ENCODE data around the gene PFKFB3.
"Not testable (repeated sequence)": the region's sequence is repeated elsewhere in the genome, so short reads cannot be mapped to it uniquely, and the experiment has no call there.

PFKFB3 gene

GRCh38 chr10:6203331-6204062 is 765 bp downstream of the PFKFB3 start:
- DNase-seq = peak; percentile 43

DNA sequence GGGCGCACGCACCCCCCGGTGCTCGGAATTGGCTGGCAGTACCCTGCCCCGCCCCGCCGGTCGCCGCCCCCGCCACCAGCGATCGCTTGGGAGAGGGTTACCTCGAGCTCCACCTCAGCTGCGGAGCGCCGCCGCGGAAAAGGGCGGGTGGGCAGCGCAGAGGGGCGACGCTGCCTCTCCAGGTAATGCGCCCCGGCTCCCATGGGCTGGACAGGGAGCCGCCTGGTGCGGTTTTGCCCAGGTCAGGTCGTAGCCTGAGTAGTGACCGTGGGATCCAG is 1.3 kb downstream of the PFKFB3 start:
- DNase-seq = peak; percentile 25

- DNase-seq = no peak
These were observed 1.8 kb downstream of the PFKFB3 start for GRCh38 chr10:6204341-6205191.

GRCh38 chr10:6206486-6206885 is 3.8 kb downstream of the PFKFB3 start:
- not testable (repeated sequence) for DNase-seq

GRCh38 chr10:6207658-6208057 is 4.9 kb downstream of the PFKFB3 start:
- no peak for DNase-seq

- no peak for DNase-seq
These were observed 6.1 kb downstream of the PFKFB3 start for GRCh38 chr10:6208799-6209235.

DNA sequence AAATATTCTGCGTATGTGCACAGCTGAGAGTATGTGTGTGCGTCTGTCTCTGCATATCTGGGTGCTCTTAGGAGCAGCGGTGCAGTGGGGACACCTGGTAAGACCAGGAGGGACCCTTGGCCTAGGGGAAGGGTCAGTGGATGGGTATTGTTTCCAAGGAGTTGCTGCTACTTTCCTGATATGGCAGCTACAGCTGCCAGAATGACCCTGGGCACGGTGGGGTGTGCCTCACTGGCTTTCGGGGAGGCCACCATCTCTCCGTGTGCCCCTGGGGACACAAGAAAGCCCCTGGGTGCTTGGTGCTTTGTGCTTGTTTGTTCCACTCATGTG is 8.6 kb downstream of the PFKFB3 start:
- DNase-seq = no peak

DNA sequence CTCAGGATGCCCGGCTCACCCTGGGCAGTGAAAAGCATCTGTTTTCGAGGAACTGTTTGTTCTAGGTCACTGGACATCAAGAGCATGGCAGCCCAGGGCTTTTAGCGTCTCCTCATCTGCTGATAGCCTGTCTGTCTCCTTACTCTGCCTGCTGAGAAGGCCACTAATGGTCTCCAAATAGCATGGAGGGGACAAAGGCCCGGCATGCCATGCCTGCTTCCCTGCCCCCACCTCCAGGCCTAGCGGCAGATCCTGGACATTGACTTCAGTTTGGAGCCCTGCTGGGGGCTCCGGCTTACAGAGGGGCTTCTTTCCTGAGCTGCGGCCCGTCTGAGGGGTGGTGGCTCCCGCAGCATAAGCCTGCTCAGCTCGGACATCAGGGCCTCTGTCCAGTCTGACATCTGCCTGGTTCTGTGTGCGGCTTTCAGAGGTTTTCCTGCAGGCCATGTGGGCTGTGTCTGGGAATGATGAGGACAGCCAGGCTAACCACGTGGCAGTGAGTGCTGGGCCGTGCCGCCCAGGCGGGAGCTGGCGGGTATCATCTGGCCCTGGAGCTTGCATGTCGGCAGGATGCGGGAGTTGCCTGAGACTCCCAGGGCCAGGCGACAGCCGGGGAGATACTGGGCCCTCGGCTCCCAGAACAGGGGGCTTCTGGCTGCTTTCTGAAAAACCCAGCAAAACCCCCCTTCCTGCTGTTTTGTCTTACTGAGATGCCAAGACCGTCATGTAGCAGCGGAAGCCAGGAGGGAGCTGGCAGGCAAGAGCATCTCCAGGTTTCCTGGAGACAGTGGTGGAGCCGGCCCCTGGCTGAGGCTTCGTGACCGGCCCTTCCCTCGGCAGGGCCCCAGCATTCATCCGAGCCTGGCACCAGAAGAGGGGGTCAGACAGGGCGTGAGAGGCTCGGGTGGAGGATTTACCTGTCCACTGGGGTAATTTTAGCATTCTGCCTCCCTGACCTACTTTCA is 9.2 kb downstream of the PFKFB3 start:
- DNase-seq = no peak

DNA sequence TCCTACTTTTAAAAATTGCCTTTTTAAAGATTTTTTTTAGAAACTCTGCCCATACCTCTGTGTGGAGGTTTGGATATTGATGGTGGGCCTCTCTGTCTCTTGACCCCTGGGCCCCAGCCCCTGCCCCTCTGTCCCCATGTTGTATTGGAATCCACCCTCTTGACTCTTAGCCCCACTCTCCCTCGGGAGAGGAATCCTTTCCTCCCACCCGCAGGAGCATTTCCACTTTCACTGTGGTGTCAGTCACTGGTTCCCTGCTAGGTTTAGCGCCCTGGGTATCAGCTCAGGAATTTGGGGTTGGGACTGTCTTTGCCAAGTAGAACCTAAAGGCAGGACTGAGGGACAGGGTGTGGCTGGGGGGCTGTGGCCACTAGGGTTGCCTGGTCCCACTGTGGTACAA is 10.1 kb downstream of the PFKFB3 start:
- DNase-seq = no peak

DNA sequence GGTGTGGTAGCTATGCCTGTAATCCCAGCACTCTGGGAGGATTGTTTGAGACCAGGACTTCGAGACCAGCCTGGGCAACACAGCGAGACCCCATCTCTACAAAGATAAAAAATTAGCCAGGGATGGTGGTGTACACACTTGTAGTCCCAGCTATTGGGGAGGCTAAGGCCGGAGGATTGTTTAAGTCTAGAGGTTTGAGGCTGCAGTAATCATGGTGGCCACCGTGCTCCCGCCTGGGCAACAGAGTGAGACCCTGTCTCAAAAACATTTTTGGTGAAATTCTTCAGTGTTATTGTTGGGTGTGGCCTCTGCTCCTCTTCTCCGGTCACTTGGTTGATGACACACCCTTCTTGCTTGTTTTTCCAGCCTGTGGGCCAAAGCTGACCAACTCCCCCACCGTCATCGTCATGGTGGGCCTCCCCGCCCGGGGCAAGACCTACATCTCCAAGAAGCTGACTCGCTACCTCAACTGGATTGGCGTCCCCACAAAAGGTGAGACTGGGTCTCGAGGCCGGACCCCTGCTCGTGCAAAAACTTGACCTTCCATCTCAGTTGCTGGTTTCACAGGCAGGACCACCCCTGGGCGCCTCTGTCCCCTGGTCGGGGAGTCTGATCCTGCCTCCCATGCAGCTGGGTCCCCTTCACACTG is 10.6 kb downstream of the PFKFB3 start:
- DNase-seq = no peak

DNA sequence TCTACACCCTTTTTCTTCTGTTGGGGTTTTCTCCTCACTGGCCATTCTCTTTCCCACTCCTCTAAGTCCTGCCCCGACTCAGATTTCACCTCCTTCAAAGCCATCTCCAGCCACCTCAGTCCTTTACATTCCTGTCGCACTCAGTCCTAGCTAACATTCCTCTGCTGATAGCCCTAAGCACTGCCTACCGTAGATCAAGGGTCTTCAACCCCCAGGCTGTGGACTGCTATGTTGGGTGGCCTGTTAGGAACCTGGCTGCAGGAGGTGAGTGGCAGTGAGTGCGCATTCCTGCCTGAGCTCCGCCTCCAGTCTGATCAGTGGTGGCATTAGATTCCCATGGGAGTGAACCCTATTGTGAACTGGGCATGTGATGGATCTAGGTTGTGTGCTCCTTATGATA is 11.2 kb downstream of the PFKFB3 start:
- no peak for DNase-seq

GRCh38 chr10:6214612-6215011 is 11.9 kb downstream of the PFKFB3 start:
- DNase-seq = no peak

DNA sequence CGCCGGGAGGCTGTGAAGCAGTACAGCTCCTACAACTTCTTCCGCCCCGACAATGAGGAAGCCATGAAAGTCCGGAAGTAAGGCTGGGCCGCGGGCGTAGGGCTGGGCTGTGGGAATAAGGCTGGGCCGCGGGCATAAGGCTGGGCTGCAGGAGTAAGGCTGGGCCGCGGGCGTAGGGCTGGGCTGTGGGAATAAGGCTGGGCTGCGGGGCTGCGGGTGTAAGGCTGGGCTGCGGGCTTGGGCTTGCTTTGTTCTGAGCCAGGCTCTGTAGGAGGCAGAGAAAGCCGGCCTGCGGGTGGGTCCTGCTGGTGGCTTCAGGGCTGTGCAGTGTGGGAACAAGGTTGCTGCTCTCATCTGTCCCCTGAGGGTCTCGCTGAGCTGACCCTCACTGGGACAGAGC is 12.5 kb downstream of the PFKFB3 start:
- DNase-seq = no peak

DNA sequence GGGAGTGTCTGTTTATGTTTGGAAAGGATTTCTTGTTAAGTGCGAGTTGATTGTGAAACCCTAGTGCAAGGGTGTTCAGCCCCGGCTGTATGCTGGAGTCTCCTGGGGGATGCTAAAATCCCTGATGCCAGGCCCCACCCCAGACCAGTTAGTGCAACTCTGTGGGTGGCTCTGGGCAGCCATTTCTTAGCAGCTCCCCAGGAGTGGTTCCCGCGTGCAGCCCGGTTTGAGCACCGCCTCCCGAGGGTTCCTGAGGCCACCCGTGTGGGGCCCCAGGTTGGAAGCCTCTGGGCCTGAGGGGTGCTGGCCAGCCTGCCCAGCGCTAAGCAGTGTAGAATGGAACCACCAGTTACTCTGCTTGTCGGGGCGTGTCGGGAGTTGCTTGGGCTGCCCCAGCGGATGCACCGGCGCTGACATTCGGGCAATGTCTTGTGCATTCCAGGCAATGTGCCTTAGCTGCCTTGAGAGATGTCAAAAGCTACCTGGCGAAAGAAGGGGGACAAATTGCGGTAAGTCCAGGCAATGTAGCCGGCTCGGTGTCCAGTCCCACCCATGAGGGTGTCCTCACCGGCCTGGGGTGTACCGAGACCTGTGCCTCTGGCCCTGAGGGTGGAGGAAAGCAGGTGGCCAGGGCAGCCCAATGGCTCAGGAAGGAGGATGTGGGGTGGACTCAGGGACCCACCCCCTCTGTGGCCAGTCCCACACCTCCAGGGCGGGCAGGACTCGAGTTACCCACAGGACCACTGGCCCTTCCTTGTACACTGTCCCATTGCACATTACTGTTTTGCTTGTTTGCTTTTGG is 13.2 kb downstream of the PFKFB3 start:
- DNase-seq = no peak

- DNase-seq = no peak
These were observed 14.2 kb downstream of the PFKFB3 start for GRCh38 chr10:6216916-6217315.

GRCh38 chr10:6217611-6218010 is 14.9 kb downstream of the PFKFB3 start:
- DNase-seq = no peak

DNA sequence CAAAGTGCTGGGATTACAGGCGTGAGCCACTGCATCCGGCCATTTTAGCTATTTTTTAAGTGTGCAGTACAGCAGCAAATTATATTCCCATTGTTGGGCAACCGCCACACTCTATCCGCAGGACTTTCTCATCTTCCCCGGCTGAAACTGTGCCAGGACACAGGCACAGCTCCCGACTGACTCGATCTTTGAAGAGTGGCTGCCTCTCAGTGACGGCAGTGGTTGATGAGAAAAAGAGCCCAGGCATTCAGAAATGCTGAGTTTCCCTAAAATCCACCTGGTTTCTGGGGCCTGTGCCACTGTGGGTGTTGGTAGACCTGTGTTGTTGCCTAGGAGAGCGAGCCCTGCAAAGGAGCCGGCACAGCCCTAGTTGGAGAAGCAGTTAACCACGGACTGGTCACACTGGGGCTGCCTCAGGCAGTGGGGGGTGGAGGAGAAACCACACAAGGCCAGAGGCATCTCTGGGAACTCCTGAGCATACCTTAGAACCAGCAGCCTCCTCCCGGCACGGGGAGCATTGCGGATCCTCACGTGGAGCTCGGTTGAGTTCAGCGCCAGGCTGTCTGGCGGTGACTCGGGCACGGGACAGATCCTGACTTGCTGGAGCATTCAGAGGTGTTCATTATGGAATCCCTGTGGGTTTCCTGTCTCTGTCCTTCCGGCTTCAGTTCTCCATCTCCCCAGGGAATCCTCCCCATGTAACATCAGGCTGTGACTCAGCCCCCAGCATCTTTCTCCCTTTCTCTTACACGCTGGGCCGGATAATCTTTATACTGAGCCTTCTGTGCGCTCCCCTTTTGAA is 16.2 kb downstream of the PFKFB3 start:
- no peak for DNase-seq

GRCh38 chr10:6219494-6219836 is 16.7 kb downstream of the PFKFB3 start:
- DNase-seq = no peak

- no peak for DNase-seq
These were observed 17.9 kb downstream of the PFKFB3 start for GRCh38 chr10:6220418-6221191.

GRCh38 chr10:6221192-6221940 is 18.6 kb downstream of the PFKFB3 start:
- no peak for DNase-seq

Measured in CD4-positive, alpha-beta T cell treated with Interferon gamma for 1 hour (primary cell).